ENCODE measurements around the gene PIK3R4.

The PIK3R4 gene

GRCh38 chr3:130687327-130687726 is 59.3 kb downstream of the PIK3R4 start:
- no peak for DNase-seq

- no peak for DNase-seq
These were observed 59.8 kb downstream of the PIK3R4 start for GRCh38 chr3:130686833-130687232.

GRCh38 chr3:130682131-130682530 is 64.5 kb downstream of the PIK3R4 start:
- DNase-seq: no peak

- no peak for DNase-seq
These were observed 67.4 kb downstream of the PIK3R4 start for GRCh38 chr3:130679218-130679617.

GRCh38 chr3:130677343-130677742 is 69.3 kb downstream of the PIK3R4 start:
- no peak for DNase-seq

GRCh38 chr3:130671545-130672312 is 74.9 kb downstream of the PIK3R4 start:
- no peak for DNase-seq

- no peak for DNase-seq
These were observed 76.9 kb downstream of the PIK3R4 start for GRCh38 chr3:130669740-130670139.

- no peak for DNase-seq
These were observed 83.5 kb downstream of the PIK3R4 start for GRCh38 chr3:130663092-130663491.

GRCh38 chr3:130662501-130662996 is 84.1 kb downstream of the PIK3R4 start:
- no peak for DNase-seq

- no peak for DNase-seq
These were observed 85.3 kb downstream of the PIK3R4 start for GRCh38 chr3:130661140-130661891.

- no peak for DNase-seq
These were observed 86.7 kb downstream of the PIK3R4 start for GRCh38 chr3:130659911-130660310.

- DNase-seq: peak; percentile 40
These were observed 88.0 kb downstream of the PIK3R4 start for GRCh38 chr3:130658678-130659077.

GRCh38 chr3:130656627-130657026 is 90.0 kb downstream of the PIK3R4 start:
- DNase-seq: no peak

GRCh38 chr3:130654921-130655320 is 91.7 kb downstream of the PIK3R4 start:
- DNase-seq: no peak

- no peak for DNase-seq
These were observed 92.5 kb downstream of the PIK3R4 start for GRCh38 chr3:130654091-130654490.

GRCh38 chr3:130649061-130649654 is 97.5 kb downstream of the PIK3R4 start:
- DNase-seq: no peak

- no peak for DNase-seq
These were observed 98.3 kb downstream of the PIK3R4 start for GRCh38 chr3:130648293-130648692.

- no peak for DNase-seq
These were observed 101.4 kb downstream of the PIK3R4 start for GRCh38 chr3:130645261-130645660.

GRCh38 chr3:130644628-130645253 is 101.9 kb downstream of the PIK3R4 start:
- DNase-seq: no peak

- no peak for DNase-seq
These were observed 106.6 kb downstream of the PIK3R4 start for GRCh38 chr3:130640027-130640426.

GRCh38 chr3:130636480-130637234 is 110.0 kb downstream of the PIK3R4 start:
- no peak for DNase-seq

- DNase-seq: no peak
These were observed 110.7 kb downstream of the PIK3R4 start for GRCh38 chr3:130635978-130636377.

- DNase-seq: no peak
These were observed 111.3 kb downstream of the PIK3R4 start for GRCh38 chr3:130635285-130635684.
